Prostate gland (tissue), 2 donors: ENCODE measurements around the gene TRIM39.

Experiments used
- POLR2A ChIP-seq: fragments of 450-650 bp; IDR thresholded peaks from one replicate; pipeline ENCODE4 v1.6.1; 2016; ENCODE audit warnings: antibody characterized with exemption, mild to moderate bottlenecking
- TF ChIP-seq, protein P1 (sequence below), 4 experiments: fragments of 200-600 bp in 2 of 4; fragments of 450-650 bp in 2 of 4; sonication (generic) in 2 of 4; IDR thresholded peaks; 1 replicate in 3 of 4; 2 replicates in 1 of 4; pipeline ENCODE4 v1.5.1; 2016 to 2019; ENCODE audit warnings: antibody characterized with exemption in 4 of 4, mild to moderate bottlenecking in 2 of 4, moderate library complexity in 2 of 4

DNA sequence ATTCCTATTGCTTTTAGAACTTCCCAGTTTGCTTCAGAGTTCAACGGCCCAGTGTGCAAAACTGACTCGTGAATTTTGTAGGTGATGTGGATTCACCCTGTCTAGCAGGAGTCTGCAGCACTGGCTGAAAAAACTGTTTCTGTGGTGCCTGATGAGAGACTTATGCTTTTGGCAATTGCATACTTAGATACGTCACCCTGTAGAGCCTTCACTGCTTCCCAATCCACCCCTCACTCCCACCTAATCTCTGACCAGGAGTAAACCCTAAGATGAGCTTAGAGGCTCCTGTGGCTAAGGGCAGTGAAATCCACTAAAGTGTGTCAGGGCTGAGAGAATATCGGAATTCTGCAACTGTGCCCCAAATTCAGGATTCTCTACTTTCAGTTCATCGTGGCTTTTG, 32.5 kb downstream of the TRIM39 start:
- TF ChIP-seq, protein P1, sequence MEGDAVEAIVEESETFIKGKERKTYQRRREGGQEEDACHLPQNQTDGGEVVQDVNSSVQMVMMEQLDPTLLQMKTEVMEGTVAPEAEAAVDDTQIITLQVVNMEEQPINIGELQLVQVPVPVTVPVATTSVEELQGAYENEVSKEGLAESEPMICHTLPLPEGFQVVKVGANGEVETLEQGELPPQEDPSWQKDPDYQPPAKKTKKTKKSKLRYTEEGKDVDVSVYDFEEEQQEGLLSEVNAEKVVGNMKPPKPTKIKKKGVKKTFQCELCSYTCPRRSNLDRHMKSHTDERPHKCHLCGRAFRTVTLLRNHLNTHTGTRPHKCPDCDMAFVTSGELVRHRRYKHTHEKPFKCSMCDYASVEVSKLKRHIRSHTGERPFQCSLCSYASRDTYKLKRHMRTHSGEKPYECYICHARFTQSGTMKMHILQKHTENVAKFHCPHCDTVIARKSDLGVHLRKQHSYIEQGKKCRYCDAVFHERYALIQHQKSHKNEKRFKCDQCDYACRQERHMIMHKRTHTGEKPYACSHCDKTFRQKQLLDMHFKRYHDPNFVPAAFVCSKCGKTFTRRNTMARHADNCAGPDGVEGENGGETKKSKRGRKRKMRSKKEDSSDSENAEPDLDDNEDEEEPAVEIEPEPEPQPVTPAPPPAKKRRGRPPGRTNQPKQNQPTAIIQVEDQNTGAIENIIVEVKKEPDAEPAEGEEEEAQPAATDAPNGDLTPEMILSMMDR (IDR thresholded peaks at IDR 0.05) = no peak
- TF ChIP-seq POLR2A = no peak
